ENCODE measurements around the gene GDF10. TPM values are rescaled to one million over a fixed set of nuclear protein-coding genes. Genes with fewer than 3 reads are reported as not detected.

GDF10 gene
- total RNA-seq, 2 donors from 2014 or later, result 6.6 to 8.0 TPM

GRCh38 chr10:47307381-47307780 is 7.4 kb downstream of the GDF10 start:
- no peak overlapping the region for H3K4me3 ChIP-seq
- no peaks in the 10 kb centered on the region for H3K9me3 ChIP-seq
- WGBS, 2 donors, result 87 to 89% methylated on average over 3 of the region's 3 CpGs
- TF ChIP-seq CTCF (IDR thresholded peaks at IDR 0.05), result no peak
- TF ChIP-seq POLR2A (IDR thresholded peaks at IDR 0.05), result no peak
- peak overlapping the region; percentile 32 to 79 (median 64) for H3K27ac ChIP-seq
- intact Hi-C loops (cut with DNase I), result no loop called here
- H3K27me3 ChIP-seq, result no peaks in the 10 kb centered on the region
- H3K4me1 ChIP-seq, result peaks cover 95% of the 10 kb centered on the region
- no peaks in the 10 kb centered on the region for H3K36me3 ChIP-seq (replicated peaks in 1 of 2; ENCODE audit: insufficient read depth in 1 of 2, low read depth in 2 of 2)
- ATAC-seq (no peak), DNase-seq (no peak)

- DNase-seq, result peak; percentile 45 to 65 (median 57)
Observed at GRCh38 chr10:47308775-47309174, 8.8 kb downstream of the GDF10 start.

GRCh38 chr10:47309408-47310089 is 9.6 kb downstream of the GDF10 start:
- intact Hi-C loops (cut with DNase I), result no loop called here
- peak in 3 of 7 experiments; percentile 20 to 27 (median 22) for TF ChIP-seq CTCF (IDR thresholded peaks at IDR 0.05)
- no peak for TF ChIP-seq POLR2A (IDR thresholded peaks at IDR 0.05)
- peaks cover 77% of the 10 kb centered on the region for H3K4me1 ChIP-seq
- no peaks in the 10 kb centered on the region for H3K9me3 ChIP-seq
- H3K27me3 ChIP-seq, result no peaks in the 10 kb centered on the region
- DNase-seq (no peak), ATAC-seq (no peak)
- H3K4me3 ChIP-seq, result no peak overlapping the region
- H3K27ac ChIP-seq, result peak overlapping the region; percentile 54 to 83 (median 72)
- WGBS, 2 donors, result 79 to 89% methylated on average over 27 to 33 of the region's 34 CpGs
- H3K36me3 ChIP-seq (replicated peaks in 1 of 2; ENCODE audit: insufficient read depth in 1 of 2, low read depth in 2 of 2), result peaks cover 0 to 1% of the 10 kb centered on the region in 2 donors

More at GRCh38 chr10:47308775-47309174, 8.8 kb downstream of the GDF10 start:
- ATAC-seq, result no peak
- Histone ChIP-seq H3K4me3 (no peak overlapping the region), H3K27ac (peak overlapping the region in 3 of 4 donors; percentile 55 to 83 (median 72)), H3K4me1 (peaks cover 81% of the 10 kb centered on the region), H3K36me3 (replicated peaks in 1 of 2; ENCODE audit: insufficient read depth in 1 of 2, low read depth in 2 of 2) (peaks cover 0 to 1% of the 10 kb centered on the region in 2 donors), H3K27me3 (no peaks in the 10 kb centered on the region), H3K9me3 (no peaks in the 10 kb centered on the region)
- WGBS, 2 donors, result 40 to 46% methylated on average over 9 of the region's 9 CpGs
- TF ChIP-seq POLR2A (IDR thresholded peaks at IDR 0.05) (no peak), CTCF (IDR thresholded peaks at IDR 0.05) (no peak)
- intact Hi-C loops (cut with DNase I), result no loop called here

- Histone ChIP-seq H3K27me3 (no peaks in the 10 kb centered on the region), H3K4me1 (peaks cover 76% of the 10 kb centered on the region), H3K36me3 (replicated peaks in 1 of 2; ENCODE audit: insufficient read depth in 1 of 2, low read depth in 2 of 2) (peaks cover 0 to 1% of the 10 kb centered on the region in 2 donors), H3K27ac (peak overlapping the region; percentile 54 to 83 (median 72)), H3K9me3 (no peaks in the 10 kb centered on the region), H3K4me3 (no peak overlapping the region)
- ATAC-seq (no peak), DNase-seq (no peak)
- TF ChIP-seq CTCF (IDR thresholded peaks at IDR 0.05) (no peak), POLR2A (IDR thresholded peaks at IDR 0.05) (no peak)
- 88 to 92% methylated on average over 10 to 30 of the region's 37 CpGs for WGBS, 2 donors
- intact Hi-C loops (cut with DNase I), result no loop called here
Observed at GRCh38 chr10:47310090-47310505, 10.1 kb downstream of the GDF10 start.
